Smooth muscle cell (in vitro differentiated cells): Measurements from ENCODE around the gene NAT10. TPM values are rescaled to one million over a fixed set of nuclear protein-coding genes. Genes with fewer than 3 reads are reported as not detected.

ENCODE experiments used
- DNase-seq: peaks from one replicate; lab custom pipeline; 2025; ENCODE audit not compliant: unreplicated experiment; lab: John Stamatoyannopoulos, UW
- H2AFZ ChIP-seq: fragments of 200-600 bp; sonication (generic); 2 replicates; pipeline ENCODE4 v1.6.0; 2016; ENCODE audit warnings: antibody characterized with exemption, low read depth, mild to moderate bottlenecking
- H3F3A ChIP-seq: fragments of 200-600 bp; sonication (generic); 2 replicates; pipeline ENCODE4 v1.6.0; 2017; ENCODE audit warnings: antibody characterized with exemption, low read depth
- H3K27ac ChIP-seq: fragments of 200-600 bp; sonication (generic); 2 replicates; pipeline ENCODE4 v1.5.1; 2016; ENCODE audit warnings: low read depth, mild to moderate bottlenecking
- H3K27me3 ChIP-seq: fragments of 200-600 bp; sonication (generic); 2 replicates; pipeline ENCODE4 v1.6.1; 2016; ENCODE audit warnings: low read depth, mild to moderate bottlenecking
- H3K36me3 ChIP-seq: fragments of 200-600 bp; sonication (generic); 2 replicates; pipeline ENCODE4 v1.5.1; 2016; ENCODE audit warnings: low read depth
- H3K4me1 ChIP-seq: fragments of 200-600 bp; sonication (generic); 2 replicates; pipeline ENCODE4 v1.5.1; 2016; ENCODE audit warnings: low read depth
- H3K4me2 ChIP-seq: fragments of 200-600 bp; sonication (generic); 2 replicates; pipeline ENCODE4 v1.6.0; 2016; ENCODE audit warnings: mild to moderate bottlenecking
- H3K4me3 ChIP-seq: fragments of 200-600 bp; sonication (generic); 2 replicates; pipeline ENCODE4 v1.5.1; 2016; ENCODE audit warnings: mild to moderate bottlenecking
- H3K79me2 ChIP-seq: fragments of 200-600 bp; sonication (generic); 2 replicates; pipeline ENCODE4 v1.6.0; 2016; ENCODE audit warnings: low read depth, mild to moderate bottlenecking
- H3K9ac ChIP-seq: fragments of 200-600 bp; sonication (generic); 2 replicates; pipeline ENCODE4 v1.6.0; 2016; ENCODE audit warnings: low read depth
- H3K9me3 ChIP-seq: fragments of 200-600 bp; sonication (generic); replicated peaks from 2 replicates; pipeline ENCODE4 v1.5.1; 2016; ENCODE audit warnings: low read depth
- H4K20me1 ChIP-seq: fragments of 200-600 bp; sonication (generic); 2 replicates; pipeline ENCODE4 v1.6.0; 2016; ENCODE audit warnings: low read depth
- WGBS: methylation state at CpG from one replicate; pipeline ENCODE4 v1.1.7; 2016; ENCODE audit warnings: low lambda C conversion rate; 5-methylcytosine and 5-hydroxymethylcytosine counted together
- polyA plus RNA-seq: library from polyadenylated mRNA; unstranded; fragments of >200 nt; fragmentation: Nextera tagmentation; extraction: Ambion mirVana; gene quantifications from 2 replicates; pipeline ENCODE4 v1.2.1, GENCODE V29; 2016
- total RNA-seq: library from RNA; depleted of rRNA; stranded (reverse); fragments of >200 nt; gene quantifications from 2 replicates; pipeline ENCODE4 v1.2.3, GENCODE V29; 2014
- TF ChIP-seq, protein P1 (sequence below): fragments of 200-600 bp; sonication (generic); IDR thresholded peaks from 2 replicates; pipeline ENCODE4 v1.5.1; 2017; ENCODE audit warnings: borderline replicate concordance, mild to moderate bottlenecking, antibody characterized with exemption; ENCODE audit not compliant: insufficient read depth, poor library complexity, severe bottlenecking

Gene NAT10
- total and polyA plus RNA-seq, 2 experiments from 2014 or later, result 16.4 to 20.9 TPM

DNA sequence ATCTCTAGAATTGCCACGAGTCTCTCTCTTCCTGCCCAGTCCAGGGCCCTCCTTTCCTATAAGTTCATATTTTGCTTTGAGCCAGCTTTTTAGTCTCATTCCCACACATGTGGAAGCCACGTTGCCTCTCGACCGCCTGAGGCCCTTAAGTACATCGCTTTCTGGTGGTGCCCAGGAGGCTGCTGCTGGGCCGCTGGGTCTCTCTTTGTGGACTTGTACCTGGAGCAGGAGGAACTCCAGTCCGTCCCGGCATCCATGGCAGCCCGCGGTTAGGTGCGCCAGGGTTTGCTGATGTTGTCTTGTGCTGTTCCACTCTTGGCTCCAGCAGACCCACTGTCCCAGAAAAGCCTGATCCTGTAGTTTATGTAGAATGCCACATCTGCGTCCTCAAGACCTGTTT is 41.0 kb downstream of the NAT10 start:
- WGBS, result 98% methylated on average over 12 of the region's 12 CpGs
- TF ChIP-seq, protein P1, sequence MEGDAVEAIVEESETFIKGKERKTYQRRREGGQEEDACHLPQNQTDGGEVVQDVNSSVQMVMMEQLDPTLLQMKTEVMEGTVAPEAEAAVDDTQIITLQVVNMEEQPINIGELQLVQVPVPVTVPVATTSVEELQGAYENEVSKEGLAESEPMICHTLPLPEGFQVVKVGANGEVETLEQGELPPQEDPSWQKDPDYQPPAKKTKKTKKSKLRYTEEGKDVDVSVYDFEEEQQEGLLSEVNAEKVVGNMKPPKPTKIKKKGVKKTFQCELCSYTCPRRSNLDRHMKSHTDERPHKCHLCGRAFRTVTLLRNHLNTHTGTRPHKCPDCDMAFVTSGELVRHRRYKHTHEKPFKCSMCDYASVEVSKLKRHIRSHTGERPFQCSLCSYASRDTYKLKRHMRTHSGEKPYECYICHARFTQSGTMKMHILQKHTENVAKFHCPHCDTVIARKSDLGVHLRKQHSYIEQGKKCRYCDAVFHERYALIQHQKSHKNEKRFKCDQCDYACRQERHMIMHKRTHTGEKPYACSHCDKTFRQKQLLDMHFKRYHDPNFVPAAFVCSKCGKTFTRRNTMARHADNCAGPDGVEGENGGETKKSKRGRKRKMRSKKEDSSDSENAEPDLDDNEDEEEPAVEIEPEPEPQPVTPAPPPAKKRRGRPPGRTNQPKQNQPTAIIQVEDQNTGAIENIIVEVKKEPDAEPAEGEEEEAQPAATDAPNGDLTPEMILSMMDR, result no peak
- no peaks in the 10 kb centered on the region for H3K79me2 ChIP-seq
- no peaks in the 10 kb centered on the region for H3K27me3 ChIP-seq
- H4K20me1 ChIP-seq, result peaks cover 23% of the 10 kb centered on the region
- H3K9ac ChIP-seq, result no peak overlapping the region
- H3K4me3 ChIP-seq, result no peak overlapping the region
- H3K36me3 ChIP-seq, result no peaks in the 10 kb centered on the region
- H3K9me3 ChIP-seq, result no peaks in the 10 kb centered on the region
- H3K27ac ChIP-seq, result no peak overlapping the region
- no peak for DNase-seq
- no peaks in the 10 kb centered on the region for H3F3A ChIP-seq
- no peaks in the 10 kb centered on the region for H3K4me1 ChIP-seq
- H3K4me2 ChIP-seq, result no peak overlapping the region
- H2AFZ ChIP-seq, result no peak overlapping the region

GRCh38 chr11:34146866-34147265 is 41.4 kb downstream of the NAT10 start:
- H3K79me2 ChIP-seq, result no peaks in the 10 kb centered on the region
- no peak overlapping the region for H3K27ac ChIP-seq
- no peaks in the 10 kb centered on the region for H3K36me3 ChIP-seq
- no peaks in the 10 kb centered on the region for H3F3A ChIP-seq
- 99% methylated on average over 5 of the region's 5 CpGs for WGBS
- TF ChIP-seq, protein P1, result no peak
- H4K20me1 ChIP-seq, result peaks cover 23% of the 10 kb centered on the region
- no peaks in the 10 kb centered on the region for H3K27me3 ChIP-seq
- no peak overlapping the region for H3K4me2 ChIP-seq
- no peak overlapping the region for H2AFZ ChIP-seq
- H3K4me3 ChIP-seq, result no peak overlapping the region
- H3K4me1 ChIP-seq, result no peaks in the 10 kb centered on the region
- no peak for DNase-seq
- no peak overlapping the region for H3K9ac ChIP-seq
- H3K9me3 ChIP-seq, result no peaks in the 10 kb centered on the region

DNA sequence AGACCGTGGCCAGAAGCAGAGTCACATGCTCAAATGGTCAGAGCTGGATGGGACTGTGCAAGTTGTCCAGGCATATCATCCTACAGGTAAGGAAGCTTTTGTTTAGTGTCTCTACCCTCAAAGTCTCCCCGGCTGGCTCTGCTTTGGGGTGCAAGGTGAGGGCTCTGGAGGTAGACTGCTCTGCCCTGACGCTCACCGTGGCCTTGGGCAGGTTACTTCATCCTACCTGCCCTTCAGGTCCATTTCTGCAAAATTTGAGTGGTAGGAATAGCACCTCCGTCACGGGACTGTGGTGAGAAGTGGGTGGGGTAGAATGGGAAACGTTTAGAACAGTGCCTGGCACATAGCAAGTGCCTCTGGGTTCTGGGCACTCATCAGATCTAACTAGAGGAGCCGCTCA is 42.2 kb downstream of the NAT10 start:
- H3K27me3 ChIP-seq, result no peaks in the 10 kb centered on the region
- WGBS, result 96% methylated on average over 8 of the region's 8 CpGs
- TF ChIP-seq, protein P1, result no peak
- no peaks in the 10 kb centered on the region for H3K9me3 ChIP-seq
- H3K9ac ChIP-seq, result no peak overlapping the region
- H3K79me2 ChIP-seq, result no peaks in the 10 kb centered on the region
- peaks cover 28% of the 10 kb centered on the region for H4K20me1 ChIP-seq
- no peak overlapping the region for H3K4me2 ChIP-seq
- H3F3A ChIP-seq, result no peaks in the 10 kb centered on the region
- no peak overlapping the region for H3K27ac ChIP-seq
- H3K4me1 ChIP-seq, result no peaks in the 10 kb centered on the region
- no peaks in the 10 kb centered on the region for H3K36me3 ChIP-seq
- DNase-seq, result no peak
- H2AFZ ChIP-seq, result no peak overlapping the region
- H3K4me3 ChIP-seq, result no peak overlapping the region

GRCh38 chr11:34148504-34149165 is 43.2 kb downstream of the NAT10 start:
- Histone ChIP-seq H3K9ac (no peak overlapping the region), H3K9me3 (no peaks in the 10 kb centered on the region), H3K27me3 (no peaks in the 10 kb centered on the region), H2AFZ (no peak overlapping the region), H3K4me2 (no peak overlapping the region), H3K4me1 (no peaks in the 10 kb centered on the region), H4K20me1 (peaks cover 32% of the 10 kb centered on the region), H3K79me2 (no peaks in the 10 kb centered on the region), H3K4me3 (no peak overlapping the region), H3K27ac (no peak overlapping the region), H3F3A (no peaks in the 10 kb centered on the region), H3K36me3 (no peaks in the 10 kb centered on the region)
- DNase-seq, result no peak
- TF ChIP-seq, protein P1, result no peak
- 61% methylated on average over 16 of the region's 16 CpGs for WGBS
